SU-DHL-6 (cell line): ENCODE results near the gene PPP1CA.
"Not testable (repeated sequence)": the region's sequence is repeated elsewhere in the genome, so short reads cannot be mapped to it uniquely, and the experiment has no call there.

Source experiments
- H2AFZ ChIP-seq: fragments of 200-600 bp; sonication (generic); 2 replicates; pipeline ENCODE4 v1.6.1; 2014; ENCODE audit warnings: low read depth, mild to moderate bottlenecking, moderate library complexity, mixed read lengths, antibody characterized with exemption, low read length; ENCODE audit not compliant: severe bottlenecking
- H3F3A ChIP-seq: fragments of 200-600 bp; shearing (Covaris generic); 2 replicates; pipeline ENCODE4 v1.6.0; 2016; ENCODE audit warnings: antibody characterized with exemption, mild to moderate bottlenecking; ENCODE audit not compliant: insufficient read depth
- H3K27ac ChIP-seq: fragments of 200-600 bp; sonication (generic); 2 replicates; pipeline ENCODE4 v1.5.1; 2016; ENCODE audit warnings: low read depth, mild to moderate bottlenecking, low read length, moderate library complexity, mixed read lengths
- H3K27me3 ChIP-seq: fragments of 200-600 bp; sonication (generic), shearing (Covaris generic); 2 replicates; pipeline ENCODE4 v1.6.0; 2014; ENCODE audit warnings: mild to moderate bottlenecking, low read length
- H3K36me3 ChIP-seq: fragments of 200-600 bp; sonication (generic); 2 replicates; pipeline ENCODE4 v1.6.1; 2014; ENCODE audit warnings: mild to moderate bottlenecking, low read length, mixed read lengths
- H3K4me2 ChIP-seq: fragments of 300-600, 200-600 bp; shearing (Covaris generic), sonication (generic); 2 replicates; pipeline ENCODE4 v1.6.0; 2014; ENCODE audit warnings: low read length, low read depth, mild to moderate bottlenecking; ENCODE audit not compliant: poor library complexity, severe bottlenecking
- H3K4me3 ChIP-seq: fragments of 200-600 bp; sonication (generic); 2 replicates; pipeline ENCODE4 v1.5.1; 2014; ENCODE audit warnings: antibody characterized with exemption, low read length, mild to moderate bottlenecking, mixed read lengths; ENCODE audit not compliant: insufficient read depth, poor library complexity, severe bottlenecking
- H3K79me2 ChIP-seq: fragments of 200-600 bp; sonication (generic); 2 replicates; pipeline ENCODE4 v1.6.1; 2014; ENCODE audit warnings: mild to moderate bottlenecking, low read length, moderate library complexity; ENCODE audit not compliant: insufficient read depth
- H3K9ac ChIP-seq: fragments of 200-600 bp; sonication (generic); 2 replicates; pipeline ENCODE4 v1.7.0; 2014; ENCODE audit warnings: mild to moderate bottlenecking, low read length
- H3K9me2 ChIP-seq: fragments of 200-600 bp; sonication (generic); replicated peaks from 2 replicates; pipeline ENCODE4 v1.6.1; 2014; ENCODE audit warnings: low read length; ENCODE audit not compliant: insufficient read depth
- H3K9me3 ChIP-seq: fragments of 200-600 bp; sonication (generic); 2 replicates; pipeline ENCODE4 v1.6.1; 2014; ENCODE audit warnings: low read length, mixed read lengths; ENCODE audit not compliant: insufficient read depth
- H4K20me1 ChIP-seq: fragments of 200-600 bp; sonication (generic); 2 replicates; pipeline ENCODE4 v1.6.1; 2014; ENCODE audit warnings: low read depth, mild to moderate bottlenecking, antibody characterized with exemption, low read length, moderate library complexity, mixed read lengths
- EZH2phosphoT487 ChIP-seq: fragments of 200-600 bp; sonication (generic), shearing (Covaris generic); conservative IDR thresholded peaks from 2 replicates; pipeline ENCODE4 v1.6.1; 2018; ENCODE audit warnings: mild to moderate bottlenecking, antibody characterized with exemption, low read length, moderate library complexity, mixed read lengths
- TF ChIP-seq, protein P1 (sequence below): fragments of 200-600 bp; sonication (generic); IDR thresholded peaks from one replicate; pipeline ENCODE4 v1.5.1; 2017; ENCODE audit warnings: antibody characterized with exemption, mild to moderate bottlenecking, low read length, moderate library complexity; ENCODE audit not compliant: insufficient read depth, poor library complexity, severe bottlenecking

The PPP1CA gene

DNA sequence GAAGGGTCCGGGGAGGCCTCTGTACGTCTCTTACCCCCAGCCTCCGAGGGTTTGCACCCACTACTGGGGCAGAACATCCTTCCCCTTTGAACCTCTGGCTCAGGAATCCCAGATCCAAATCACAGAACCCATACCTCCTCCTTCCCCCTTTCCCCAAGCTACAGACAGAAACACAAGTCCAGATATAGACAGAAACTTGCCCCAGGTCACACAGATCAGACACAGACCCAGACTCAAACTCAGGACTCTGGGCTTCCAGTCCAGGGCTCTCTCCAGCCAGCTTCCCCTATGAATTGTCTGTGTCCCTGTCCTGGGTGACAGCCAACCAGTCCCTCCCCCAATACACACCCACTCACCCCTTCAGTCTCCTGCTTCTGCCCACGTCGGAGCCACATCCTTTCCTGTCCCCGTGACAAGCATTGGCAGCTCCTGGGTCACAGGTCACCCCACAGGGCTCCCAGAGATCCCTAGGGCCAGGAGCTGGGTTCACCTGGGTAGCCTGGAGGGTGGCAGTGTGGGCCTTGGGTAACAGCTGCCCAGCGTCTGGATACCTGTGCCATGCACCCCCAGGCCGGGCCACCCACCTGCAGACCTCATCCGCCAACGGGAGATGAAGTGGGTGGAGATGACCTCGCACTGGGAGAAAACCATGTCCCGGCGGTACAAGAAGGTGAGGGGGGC is 3.0 kb upstream of the PPP1CA start:
- Histone ChIP-seq H3K27ac (peak overlapping the region; percentile 87), H3K79me2 (peaks cover 15% of the 10 kb centered on the region), H2AFZ (no peak overlapping the region), H3K9me2 (no peaks in the 10 kb centered on the region), H3K9ac (peak overlapping the region; percentile 79), H3K9me3 (no peaks in the 10 kb centered on the region), H4K20me1 (no peaks in the 10 kb centered on the region), H3K4me3 (peak overlapping the region; percentile 63), H3F3A (peaks cover 53% of the 10 kb centered on the region), H3K4me2 (peak overlapping the region; percentile 83), H3K27me3 (no peaks in the 10 kb centered on the region), H3K36me3 (no peaks in the 10 kb centered on the region)
- TF ChIP-seq, protein P1, sequence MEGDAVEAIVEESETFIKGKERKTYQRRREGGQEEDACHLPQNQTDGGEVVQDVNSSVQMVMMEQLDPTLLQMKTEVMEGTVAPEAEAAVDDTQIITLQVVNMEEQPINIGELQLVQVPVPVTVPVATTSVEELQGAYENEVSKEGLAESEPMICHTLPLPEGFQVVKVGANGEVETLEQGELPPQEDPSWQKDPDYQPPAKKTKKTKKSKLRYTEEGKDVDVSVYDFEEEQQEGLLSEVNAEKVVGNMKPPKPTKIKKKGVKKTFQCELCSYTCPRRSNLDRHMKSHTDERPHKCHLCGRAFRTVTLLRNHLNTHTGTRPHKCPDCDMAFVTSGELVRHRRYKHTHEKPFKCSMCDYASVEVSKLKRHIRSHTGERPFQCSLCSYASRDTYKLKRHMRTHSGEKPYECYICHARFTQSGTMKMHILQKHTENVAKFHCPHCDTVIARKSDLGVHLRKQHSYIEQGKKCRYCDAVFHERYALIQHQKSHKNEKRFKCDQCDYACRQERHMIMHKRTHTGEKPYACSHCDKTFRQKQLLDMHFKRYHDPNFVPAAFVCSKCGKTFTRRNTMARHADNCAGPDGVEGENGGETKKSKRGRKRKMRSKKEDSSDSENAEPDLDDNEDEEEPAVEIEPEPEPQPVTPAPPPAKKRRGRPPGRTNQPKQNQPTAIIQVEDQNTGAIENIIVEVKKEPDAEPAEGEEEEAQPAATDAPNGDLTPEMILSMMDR = no peak
- TF ChIP-seq EZH2phosphoT487 = no peak

DNA sequence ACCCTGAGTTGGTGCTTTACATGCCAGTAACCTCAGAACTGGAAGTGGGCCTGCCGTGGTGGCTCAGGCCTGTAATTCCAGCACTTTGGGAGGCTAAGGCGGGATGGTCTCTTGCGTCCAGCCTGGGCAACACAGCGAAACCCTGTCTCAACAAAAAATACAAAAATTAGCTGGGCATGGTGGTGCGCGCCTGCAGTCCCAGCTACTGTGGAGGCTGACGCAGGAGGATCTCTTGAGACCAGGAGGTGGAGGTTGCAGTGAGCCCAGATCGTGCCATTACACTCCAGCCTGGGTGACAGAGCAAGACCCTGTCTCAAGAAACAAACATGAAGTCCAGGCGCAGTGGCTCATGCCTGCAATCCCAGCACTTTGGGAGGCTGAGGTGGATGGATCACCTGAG is 1.4 kb upstream of the PPP1CA start:
- H3K4me3 ChIP-seq = peak overlapping the region; percentile 63
- H3K4me2 ChIP-seq = peak overlapping the region; percentile 83
- H3K36me3 ChIP-seq, H3K9me2 ChIP-seq, H4K20me1 ChIP-seq, H3K9me3 ChIP-seq, H3K27me3 ChIP-seq, H2AFZ ChIP-seq: not testable (repeated sequence)
- peaks cover 15% of the 10 kb centered on the region for H3K79me2 ChIP-seq
- peak overlapping the region; percentile 87 for H3K27ac ChIP-seq
- H3F3A ChIP-seq = peaks cover 38% of the 10 kb centered on the region
- peak overlapping the region; percentile 79 for H3K9ac ChIP-seq

- H3K9ac ChIP-seq = peak overlapping the region; percentile 79
- not testable (repeated sequence) for H4K20me1 ChIP-seq, H3K36me3 ChIP-seq, H3K9me3 ChIP-seq, H2AFZ ChIP-seq, H3K9me2 ChIP-seq, H3K27me3 ChIP-seq
- peak overlapping the region; percentile 87 for H3K27ac ChIP-seq
- peaks cover 15% of the 10 kb centered on the region for H3K79me2 ChIP-seq
- peak overlapping the region; percentile 83 for H3K4me2 ChIP-seq
- H3K4me3 ChIP-seq = peak overlapping the region; percentile 48
- peaks cover 31% of the 10 kb centered on the region for H3F3A ChIP-seq
Observed at GRCh38 chr11:67402192-67402839, 658 bp upstream of the PPP1CA start.

- no peak overlapping the region for H2AFZ ChIP-seq
Observed at GRCh38 chr11:67400942-67401494, 640 bp downstream of the PPP1CA start.

More at GRCh38 chr11:67400942-67401494, 640 bp downstream of the PPP1CA start:
- TF ChIP-seq, protein P1 = no peak
- no peak for TF ChIP-seq EZH2phosphoT487
- Histone ChIP-seq H3K4me2 (peak overlapping the region; percentile 86), H3K27ac (peak overlapping the region; percentile 78), H3K9ac (peak overlapping the region; percentile 99), H4K20me1 (no peaks in the 10 kb centered on the region), H3K4me3 (peak overlapping the region; percentile 88), H3K79me2 (peaks cover 15% of the 10 kb centered on the region), H3K9me2 (no peaks in the 10 kb centered on the region), H3K36me3 (no peaks in the 10 kb centered on the region), H3K27me3 (no peaks in the 10 kb centered on the region), H3F3A (peaks cover 25% of the 10 kb centered on the region), H3K9me3 (no peaks in the 10 kb centered on the region)
